Stimulated activated CD8-positive, alpha-beta memory T cell treated with anti-CD3 and anti-CD28 coated beads, Interleukin-15, amount 100 ng/mL, for 24 hours (primary cell): Measurements from ENCODE around the gene COL9A3.

Experiments used
- DNase-seq: peaks from one replicate; pipeline ENCODE4 v3.0.0-alpha.2; 2020; ENCODE audit warnings: low read depth

Gene COL9A3

DNA sequence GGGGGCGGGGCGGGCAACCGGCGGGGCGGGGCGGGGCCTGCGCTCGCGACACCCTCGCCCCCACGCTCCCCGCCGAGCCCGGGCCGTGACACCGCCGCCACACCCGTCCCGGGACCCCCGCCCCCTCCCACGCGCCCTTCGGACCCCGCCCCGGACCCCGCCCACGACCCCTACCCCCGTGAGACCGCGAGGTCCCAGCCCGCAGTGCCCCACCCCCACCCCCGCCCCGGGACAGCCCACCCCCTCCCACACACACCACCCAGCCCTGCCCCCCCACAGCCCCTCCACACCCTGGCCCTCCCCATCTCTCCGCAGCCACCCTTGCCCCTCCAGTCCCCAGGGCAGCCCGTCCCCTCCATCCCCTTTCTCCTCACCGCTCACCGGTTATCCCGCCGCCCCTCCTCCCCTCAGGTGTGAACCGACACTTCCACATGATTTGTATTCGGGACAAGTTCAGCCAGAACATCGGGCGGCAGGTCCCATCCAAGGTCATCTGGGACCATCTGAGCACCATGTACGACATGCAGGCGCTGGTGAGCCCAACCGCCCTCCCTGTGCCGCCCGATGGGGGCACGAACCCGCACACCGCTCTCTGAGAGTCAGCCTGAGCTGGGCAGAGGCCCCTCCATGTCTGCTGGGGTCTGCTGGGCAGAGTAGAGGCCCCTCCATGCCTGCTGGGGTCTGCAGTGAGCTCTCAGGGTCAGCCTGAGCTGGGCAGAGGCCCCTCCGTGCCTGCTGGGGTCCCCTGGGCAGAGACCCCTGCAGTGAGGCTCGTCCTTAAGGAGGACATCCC lies 20.0 kb upstream of the COL9A3 start:
- no peak for DNase-seq

DNA sequence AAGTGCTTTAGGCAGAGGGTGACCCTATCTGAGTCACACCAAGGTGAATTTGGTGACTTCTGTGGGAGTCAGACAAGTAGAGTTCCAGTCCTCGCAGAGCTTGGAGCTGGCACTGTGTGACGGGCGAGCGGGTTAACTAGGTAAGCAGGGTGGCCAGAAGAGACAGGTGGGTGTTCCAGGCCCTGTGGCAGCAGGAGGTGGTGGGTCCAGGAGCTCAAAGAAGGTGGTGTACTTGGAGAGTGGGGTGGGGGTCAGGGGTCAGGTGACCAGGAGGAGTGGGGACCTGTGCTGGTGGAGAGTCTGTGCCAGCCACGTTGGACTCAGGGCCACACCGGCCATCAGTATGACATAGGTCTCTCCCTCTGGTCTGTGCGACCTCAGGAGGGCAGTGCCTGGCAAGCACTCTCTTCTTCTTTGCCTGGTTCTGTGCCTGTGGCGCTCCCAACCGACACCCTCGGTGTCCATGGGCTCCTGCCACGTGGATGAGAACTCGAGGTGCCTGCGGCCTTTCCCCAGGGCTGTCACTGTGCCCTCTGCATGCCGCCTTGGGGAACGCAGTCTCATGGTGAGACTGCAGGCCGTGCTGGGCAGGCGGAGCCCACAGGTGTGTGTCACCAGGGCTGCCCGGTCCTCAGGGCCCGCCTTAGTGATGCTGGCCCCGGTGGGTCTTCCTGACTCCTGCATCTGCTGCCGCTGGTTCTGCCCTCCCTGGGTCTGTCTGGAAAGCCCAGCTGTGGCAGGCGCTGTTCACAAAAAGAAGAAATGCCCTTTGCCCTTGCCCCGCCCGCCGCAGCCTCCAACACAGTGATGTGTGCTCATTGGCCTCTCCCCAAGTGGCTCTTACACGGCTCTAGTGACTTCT lies 18.9 kb upstream of the COL9A3 start:
- no peak for DNase-seq

DNA sequence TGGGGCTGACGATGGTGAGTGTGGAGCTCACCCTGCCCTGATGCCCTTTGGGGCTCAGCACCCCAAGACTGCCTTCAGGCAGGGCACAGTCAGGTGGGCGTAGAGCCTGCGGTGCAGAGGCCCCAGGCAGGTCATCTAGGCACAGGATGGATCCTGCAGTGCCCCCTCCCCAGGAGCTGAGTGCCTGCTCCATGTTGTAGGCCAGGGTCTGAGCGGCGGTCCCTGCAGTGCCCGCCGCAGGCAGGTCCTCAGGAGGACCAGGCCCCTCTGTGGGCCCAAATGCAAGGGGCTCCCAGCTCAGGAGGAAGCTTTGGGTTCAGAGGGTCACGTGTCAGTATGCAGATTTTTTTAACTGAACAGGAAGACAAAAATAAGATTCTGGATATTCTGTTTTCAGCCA lies 17.8 kb upstream of the COL9A3 start:
- no peak for DNase-seq

DNA sequence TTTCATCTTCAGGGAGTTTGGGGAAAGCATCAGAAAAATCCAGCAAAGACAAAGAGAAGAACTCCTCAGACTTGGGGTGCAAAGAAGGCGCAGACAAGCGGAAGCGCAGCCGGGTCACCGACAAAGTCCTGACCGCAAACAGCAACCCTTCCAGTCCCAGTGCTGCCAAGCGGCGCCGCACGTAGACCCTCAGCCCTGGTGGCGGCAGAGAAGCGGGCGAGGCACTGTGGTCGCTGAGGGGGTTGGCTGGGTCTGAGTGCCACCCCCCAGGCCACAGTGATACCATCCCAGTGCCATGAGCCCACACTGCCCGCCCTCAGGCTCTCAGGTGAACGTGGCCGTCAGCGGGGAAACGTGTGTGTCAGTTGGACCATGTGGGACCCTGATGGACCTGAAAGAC lies 17.4 kb upstream of the COL9A3 start:
- DNase-seq: no peak

DNA sequence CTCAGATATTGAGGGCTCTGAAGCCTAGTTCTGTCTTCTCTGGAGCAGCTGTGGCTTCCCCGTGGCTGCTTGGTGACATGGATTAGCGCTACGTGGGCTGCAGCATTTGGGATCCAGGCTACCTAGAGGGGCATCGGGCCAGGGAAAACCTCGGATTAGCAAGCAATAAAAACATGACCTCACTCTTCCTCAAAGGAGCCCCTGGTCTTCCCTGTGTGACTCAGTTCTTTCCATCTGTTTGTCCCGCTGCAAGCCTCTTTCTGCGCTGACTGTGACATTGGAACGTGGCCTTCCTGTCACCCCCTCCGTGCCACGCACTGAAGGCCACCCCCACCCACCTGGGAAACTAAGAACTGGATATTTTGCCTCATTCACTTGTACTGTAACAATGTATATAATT lies 17.0 kb upstream of the COL9A3 start:
- DNase-seq: no peak

DNA sequence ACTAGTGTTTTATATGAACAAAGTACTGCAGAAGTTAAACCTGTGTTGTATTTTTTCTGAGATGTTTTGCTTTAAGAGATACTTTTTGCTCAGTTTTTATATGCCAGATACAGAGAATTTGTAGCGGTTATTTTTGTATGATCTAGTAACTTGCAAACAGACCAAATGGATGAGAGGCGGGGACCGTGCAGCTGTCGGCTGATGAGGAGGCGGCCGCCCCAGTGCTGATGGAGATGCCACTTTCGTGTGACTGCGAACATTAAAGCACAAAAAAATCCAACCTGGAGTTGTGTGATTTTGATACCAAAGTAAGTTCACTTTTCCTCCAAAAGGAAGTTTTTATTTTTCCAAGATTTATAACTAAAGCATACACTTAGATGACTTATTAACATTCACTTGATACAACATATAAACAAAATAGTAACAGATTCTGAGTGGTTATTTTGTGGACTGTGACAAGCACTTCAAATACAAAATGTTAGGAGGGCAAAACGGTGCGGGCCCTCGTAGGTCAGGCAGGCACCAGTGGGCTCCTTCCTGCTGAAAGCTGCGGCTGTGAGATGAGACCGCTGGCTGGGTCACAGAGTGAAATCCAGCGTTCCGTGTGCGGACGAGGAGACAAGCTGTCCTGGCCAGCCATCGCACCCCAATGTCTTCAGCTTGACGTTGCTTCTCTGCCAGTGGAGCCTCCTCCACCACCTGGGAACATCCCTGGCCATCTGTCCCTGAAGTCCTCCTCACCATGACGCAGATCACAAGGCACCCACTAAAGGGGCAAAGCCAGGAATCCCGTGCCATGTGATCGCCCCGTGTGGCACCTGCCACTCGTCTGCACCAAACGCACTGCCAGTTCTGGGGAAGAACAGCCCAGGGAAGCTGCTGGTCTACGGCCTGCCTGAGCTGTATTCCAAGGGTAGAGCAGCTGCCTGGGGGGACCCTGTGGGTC lies 16.3 kb upstream of the COL9A3 start:
- no peak for DNase-seq

DNA sequence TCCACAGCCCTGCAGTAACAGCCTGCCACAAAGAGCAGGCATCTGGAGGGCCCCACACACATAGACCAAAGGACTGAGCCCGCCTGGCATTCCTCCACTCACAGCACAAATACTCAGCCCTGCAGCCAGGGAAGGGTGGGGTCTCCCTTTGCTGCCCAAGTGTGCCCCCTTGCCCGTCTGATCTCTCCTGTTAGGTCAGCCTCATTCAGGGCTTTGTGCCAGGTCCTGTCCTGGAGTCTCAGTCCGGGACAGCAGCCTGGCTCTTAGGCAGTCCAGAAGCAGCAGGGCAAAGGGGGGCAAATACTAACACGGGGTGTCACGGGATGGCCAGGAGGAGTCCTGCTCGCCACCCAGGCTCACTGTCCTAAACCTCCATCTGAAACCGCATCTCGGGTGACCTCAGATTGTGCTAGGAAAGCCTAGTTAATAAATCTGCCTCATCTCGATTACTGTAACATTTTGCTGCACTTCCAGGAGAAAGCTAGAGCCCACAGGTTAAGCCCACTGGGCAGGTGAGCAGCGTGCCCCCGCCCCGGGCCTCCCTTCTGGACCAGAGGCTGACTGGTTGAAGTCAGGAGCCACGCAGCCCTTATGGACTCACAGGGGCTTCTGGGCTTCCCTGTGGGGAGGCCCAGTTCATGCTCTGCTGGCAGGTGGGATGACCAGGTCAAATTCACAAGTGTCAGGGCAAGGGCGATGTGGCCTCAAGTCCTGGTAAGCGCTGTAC lies 15.4 kb upstream of the COL9A3 start:
- no peak for DNase-seq

DNA sequence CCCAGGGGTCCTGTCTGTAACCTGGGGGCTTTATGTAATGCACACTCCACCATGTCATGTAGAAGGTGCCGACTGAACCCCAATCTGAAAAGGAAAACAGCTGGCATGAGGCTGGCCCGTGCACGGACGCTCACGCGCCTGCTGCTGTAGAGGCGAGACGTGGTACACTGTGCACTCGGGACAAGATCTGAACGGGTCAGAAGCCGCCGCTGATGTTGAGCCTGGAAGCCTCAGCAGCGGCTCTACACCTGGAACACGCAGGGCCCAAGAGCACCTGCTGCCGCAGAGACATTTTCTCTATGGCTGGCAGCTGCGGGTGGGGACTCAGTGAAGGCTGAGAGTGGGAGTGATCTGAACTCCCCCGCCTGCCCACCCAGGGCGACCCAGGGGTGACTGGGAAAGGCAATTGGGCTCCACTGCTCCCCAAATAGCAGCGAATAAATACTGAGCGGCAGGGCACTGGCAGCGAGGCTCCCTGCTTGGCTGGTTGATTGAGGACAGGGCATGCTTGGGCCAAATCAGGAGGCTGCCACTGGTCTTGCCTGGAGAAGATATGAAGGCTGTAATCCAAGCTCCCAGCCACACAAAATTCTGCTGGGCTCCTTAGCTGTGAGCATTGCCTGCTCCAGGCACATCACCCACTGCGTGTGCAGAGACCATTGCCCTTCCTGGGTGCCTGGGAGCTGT lies 14.7 kb upstream of the COL9A3 start:
- no peak for DNase-seq

DNA sequence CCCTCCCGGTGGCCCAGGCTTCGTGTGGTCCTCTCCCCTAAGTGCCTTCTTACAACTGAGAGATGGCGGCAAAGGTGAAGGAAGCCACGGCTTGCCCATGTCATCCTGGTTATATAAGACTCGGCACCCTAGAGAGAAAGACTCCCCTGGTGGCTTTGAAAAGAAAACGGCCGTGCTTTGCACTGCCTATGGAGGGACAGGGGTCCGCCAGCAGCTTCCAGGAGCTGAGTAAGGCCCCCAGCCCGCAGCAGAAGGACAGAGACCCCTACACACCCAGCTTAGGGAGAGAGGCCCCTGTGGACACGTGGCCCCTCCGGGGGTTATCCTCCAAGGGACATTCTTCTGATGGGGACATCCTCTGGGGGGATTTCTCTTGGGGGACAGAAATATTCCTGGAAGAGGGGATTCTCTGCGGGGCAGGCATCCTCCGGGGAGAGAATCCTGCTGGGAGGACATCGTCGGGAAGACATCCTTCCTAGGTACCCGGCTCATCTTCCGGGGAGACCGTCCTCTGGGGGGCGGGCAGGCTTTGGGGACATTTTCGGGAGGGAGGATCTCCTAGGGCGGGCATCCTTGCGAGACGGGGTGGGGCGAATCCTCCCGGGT lies 12.7 kb upstream of the COL9A3 start:
- no peak for DNase-seq

DNA sequence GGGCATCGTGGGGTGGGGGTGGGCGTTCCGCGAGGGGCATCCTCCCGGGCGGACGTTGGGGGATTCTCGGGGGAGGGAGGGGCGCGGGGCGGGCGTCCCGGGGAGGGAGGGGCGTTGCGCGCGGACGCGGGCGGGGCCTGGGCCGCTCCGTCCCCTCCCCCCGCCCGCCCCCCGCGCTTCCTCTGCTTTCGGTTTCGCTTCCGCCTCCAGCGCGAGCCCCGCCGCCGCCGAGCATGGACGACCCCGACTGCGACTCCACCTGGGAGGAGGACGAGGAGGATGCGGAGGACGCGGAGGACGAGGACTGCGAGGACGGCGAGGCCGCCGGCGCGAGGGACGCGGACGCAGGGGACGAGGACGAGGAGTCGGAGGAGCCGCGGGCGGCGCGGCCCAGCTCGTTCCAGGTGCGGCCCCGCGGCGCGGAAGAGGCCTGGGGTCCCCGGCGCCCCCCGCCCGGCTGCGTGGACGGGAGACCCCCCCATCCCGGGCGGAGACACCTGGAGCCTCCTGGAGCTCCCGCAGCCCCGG lies 12.2 kb upstream of the COL9A3 start, which contains the start of gene OGFR:
Gene OGFR (plus strand): TSS at position 209 of the 528 bp plus-strand sequence. CDS start 25 bp downstream, at position 234.
- no peak for DNase-seq

DNA sequence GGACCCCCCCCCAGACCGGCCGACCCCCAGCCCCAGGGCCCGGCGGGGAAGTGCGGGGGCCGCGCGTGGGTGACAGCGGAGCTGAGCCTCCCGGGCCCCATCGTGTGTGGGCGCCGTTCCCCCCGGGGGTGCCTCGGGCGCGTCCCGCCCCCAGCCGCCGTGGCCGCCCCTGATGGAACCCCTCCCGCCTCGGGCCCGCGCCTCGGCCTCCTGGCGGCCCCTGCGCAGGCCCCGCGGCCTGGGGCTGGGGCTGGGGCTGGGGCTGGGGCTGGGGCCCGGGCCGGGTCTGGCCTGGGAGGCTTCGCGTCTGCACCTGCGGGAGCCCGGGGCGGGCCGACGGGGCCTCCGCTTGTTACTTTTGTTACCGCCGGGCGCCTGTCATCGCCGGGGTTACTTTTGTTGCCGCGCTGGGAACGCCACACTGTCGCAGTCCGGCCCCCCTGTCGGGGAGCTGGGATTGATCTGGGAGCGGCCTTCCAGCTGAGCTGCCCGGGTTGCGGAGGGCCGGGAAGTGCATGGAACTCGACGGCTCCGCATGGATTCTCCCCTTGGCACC lies 11.6 kb upstream of the COL9A3 start:
- DNase-seq: no peak

DNA sequence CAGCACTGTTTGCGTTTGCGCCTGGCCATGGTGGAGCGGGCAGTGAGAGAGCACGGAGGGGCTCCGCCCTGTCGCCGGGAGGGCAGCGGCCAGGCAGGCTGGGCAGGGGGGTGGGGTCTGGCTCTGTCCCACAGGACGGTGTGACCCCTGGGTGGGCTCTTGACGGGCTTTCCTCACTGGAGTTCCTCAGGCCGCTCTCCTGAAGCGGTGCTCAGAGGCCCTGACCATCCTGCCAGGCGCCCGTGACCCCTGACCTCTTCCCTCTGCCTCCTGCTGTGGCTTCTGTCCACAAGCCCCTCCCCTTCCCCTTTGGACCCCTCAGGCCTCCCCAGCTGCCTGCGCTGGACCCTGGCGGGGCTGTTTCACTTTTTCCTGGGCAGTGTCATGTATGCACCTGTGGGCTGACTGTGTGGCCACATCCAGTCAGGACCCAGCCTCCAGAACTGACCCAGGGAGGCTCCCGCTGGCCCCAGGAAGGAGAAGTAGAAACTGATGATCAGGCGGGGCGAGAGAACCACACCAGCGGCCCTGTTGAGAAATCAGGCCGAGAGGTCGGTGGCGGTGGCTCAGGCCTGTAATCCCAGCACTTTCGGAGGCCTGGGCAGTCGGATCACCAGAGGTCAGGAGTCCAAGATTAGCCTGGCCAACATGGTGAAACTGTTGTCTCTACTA lies 11.0 kb upstream of the COL9A3 start:
- DNase-seq: no peak

DNA sequence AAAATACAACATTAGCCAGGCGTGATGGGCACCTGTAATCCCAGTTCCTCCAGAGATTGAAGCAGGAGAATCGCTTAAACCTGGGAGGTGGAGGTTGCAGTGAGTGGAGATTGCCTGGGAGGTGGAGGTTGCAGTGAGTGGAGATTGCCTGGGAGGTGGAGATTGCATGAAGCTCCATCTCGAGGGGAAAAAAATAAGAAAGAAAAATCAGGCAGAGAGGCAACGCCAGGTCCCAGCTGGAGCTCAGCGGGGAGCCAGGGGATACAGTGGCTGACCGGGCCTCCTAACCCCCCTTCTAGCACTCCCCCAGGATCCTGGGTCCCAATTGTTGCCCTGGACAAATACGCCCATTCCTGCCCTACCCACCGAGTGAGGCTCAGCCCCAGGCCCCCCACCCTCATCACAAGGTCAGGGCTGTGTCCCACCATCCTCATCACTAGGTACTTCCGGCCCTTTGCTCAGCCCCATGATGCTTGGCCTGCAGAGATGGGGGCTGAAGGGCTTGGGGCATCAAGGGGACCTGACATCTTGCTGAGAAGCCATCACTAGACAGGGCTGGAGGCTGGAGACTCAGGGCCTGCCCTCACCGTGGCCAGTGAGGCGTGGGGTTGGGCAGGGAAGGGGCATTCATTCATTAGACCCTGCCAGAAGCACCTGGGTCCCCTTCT lies 10.3 kb upstream of the COL9A3 start:
- no peak for DNase-seq

DNA sequence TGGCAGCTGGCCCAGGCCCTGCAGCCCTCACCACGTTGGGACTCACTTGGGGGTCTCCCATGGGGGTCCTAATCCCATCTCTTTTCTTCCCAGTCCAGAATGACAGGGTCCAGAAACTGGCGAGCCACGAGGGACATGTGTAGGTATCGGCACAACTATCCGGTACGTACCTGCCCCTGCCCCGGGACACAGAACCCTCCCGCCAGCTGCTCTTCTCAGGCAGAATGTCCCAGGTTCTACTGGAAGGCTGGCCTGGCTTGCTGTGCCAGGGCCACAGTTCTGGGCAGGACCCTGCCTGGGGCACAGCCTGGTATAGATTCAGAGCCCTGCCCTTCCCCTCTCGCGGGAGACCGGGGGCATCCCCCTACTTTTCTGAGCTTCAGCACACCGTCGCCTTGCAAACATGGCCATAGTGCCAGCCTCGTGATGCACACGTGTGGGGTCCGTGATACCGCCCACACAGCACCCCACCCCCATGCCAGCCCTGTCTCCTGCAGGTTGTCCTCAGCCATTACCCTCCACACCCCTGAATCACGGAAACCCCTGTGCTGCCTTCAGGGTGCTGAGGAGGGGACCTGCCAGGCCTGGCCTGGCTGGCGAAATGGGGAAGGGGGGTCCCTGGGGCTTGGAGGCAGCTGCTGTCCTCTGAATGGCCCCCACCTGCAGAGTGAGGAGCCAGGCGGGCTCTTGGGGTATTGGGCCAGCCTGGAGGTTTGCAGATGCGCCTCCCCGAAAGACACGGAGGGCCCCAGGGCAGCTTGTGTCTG lies 9.2 kb upstream of the COL9A3 start:
- DNase-seq: no peak

DNA sequence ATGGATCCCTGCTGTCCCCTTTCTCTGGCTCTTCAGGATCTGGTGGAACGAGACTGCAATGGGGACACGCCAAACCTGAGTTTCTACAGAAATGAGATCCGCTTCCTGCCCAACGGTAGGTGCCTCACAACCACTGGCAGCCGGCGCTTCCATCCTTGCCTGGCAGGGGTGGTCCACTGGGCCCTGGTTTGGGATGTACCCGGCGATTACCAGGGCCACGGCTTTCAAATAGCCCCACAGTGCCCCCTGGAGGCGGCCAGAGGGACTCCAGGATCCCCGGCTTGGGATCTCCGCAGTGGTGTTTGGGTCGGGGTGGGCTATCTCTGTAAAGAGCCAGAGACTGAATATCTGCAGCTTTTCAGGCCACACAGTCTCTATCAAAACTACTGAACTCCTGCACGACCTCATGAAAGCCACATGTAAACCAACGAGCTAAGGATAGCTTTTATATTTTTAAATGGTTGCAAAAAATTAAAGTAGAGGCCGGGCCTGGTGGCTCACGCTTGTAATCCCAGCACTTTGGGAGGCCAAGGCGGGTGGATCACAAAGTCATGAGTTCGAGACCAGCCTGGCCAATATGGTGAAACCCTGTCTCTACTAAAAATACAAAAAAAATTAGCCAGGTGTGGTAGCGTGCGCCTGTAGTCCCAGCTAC lies 8.5 kb upstream of the COL9A3 start:
- DNase-seq: peak; percentile 58

DNA sequence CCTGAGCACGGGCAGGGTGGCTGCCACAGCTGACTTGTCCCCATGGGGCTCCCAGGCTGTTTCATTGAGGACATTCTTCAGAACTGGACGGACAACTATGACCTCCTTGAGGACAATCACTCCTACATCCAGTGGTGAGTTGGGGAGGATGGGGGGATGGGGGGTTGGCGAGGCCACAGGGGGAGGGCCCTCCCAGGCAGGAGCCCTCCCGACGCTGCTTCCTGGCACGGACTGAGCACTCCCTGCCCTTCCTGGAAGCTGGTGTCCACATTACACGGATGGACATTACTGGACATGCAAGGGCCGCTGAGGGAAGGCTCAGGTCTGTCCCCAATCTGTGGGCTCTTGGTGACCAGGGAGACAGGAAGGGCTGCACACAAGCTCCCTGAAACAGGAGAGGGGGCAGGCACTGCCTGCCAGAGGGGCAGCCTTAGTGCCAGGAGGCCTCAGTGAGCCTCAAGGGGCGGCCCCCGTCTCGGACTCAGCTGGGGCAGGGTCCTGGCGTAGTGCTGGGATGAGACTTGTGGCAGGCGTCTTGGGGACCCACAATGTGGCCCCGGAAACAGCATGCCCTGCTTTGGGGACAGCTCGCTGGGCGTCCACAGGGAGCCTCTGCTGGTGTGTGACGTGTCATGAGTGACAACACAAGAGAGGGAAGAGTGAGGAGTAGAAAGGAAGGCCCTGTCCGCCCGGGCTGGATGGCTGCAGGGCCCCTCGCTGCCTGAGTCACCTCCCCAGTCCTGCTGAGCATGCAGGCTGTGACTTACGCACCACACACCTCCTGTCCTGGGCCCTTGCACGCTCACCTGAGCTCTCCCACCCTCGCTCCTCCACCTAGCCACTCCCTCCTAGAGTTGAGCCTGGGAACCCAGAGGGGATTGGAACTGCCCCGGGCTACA lies 7.1 kb upstream of the COL9A3 start:
- DNase-seq: no peak
